CD4-positive, CD25-positive, alpha-beta regulatory T cell (primary cell): ENCODE results near the gene LRRC49. TPM values are rescaled to one million over a fixed set of nuclear protein-coding genes. Genes with fewer than 3 reads are reported as not detected.

Source experiments
- ATAC-seq, 2 donors: fragments of 150-1000 bp; cut with Tn5 transposase; one replicate each; pipeline ENCODE4 v1.10.0; 2021; ENCODE audit warnings: low read depth in 2 of 2, moderate number of reproducible peaks in 2 of 2, moderate library complexity in 1 of 2
- DNase-seq, 3 donors: peaks; one replicate each; pipeline versions ENCODE4 v3.0.0 to v3.0.0-alpha.2; 2012 to 2022; ENCODE audit warnings: mixed read lengths in 1 of 3
- H3K27ac ChIP-seq: one replicate; pipeline ENCODE4 v1.7.0; 2013; ENCODE audit warnings: mild to moderate bottlenecking, low read length; ENCODE audit not compliant: insufficient read depth, poor library complexity, severe bottlenecking
- H3K27me3 ChIP-seq: one replicate; pipeline ENCODE4 v1.7.0; 2013; ENCODE audit warnings: low read length; ENCODE audit not compliant: control insufficient read depth, insufficient read depth
- H3K36me3 ChIP-seq: one replicate; pipeline ENCODE4 v1.7.0; 2013; ENCODE audit warnings: mild to moderate bottlenecking, low read length, moderate library complexity; ENCODE audit not compliant: control insufficient read depth, insufficient read depth
- H3K4me1 ChIP-seq: 2 replicates; pipeline ENCODE4 v1.7.0; 2013; ENCODE audit warnings: mild to moderate bottlenecking, low read length; ENCODE audit not compliant: insufficient read depth, control insufficient read depth, poor library complexity, severe bottlenecking
- H3K4me3 ChIP-seq: one replicate; pipeline ENCODE4 v1.7.0; 2013; ENCODE audit warnings: low read depth, mild to moderate bottlenecking, low read length, moderate library complexity
- H3K9me3 ChIP-seq, 2 experiments: 1 replicate in 1 of 2; 2 replicates in 1 of 2; pipeline ENCODE4 v1.7.0; 2013; ENCODE audit warnings: low read length in 2 of 2, mild to moderate bottlenecking in 1 of 2, moderate library complexity in 1 of 2; ENCODE audit not compliant: control insufficient read depth in 2 of 2
- H3K27ac Mint-ChIP-seq, 3 donors: one replicate each; pipeline ENCODE4 v1.8.0; 2020 to 2022; ENCODE audit warnings: mild to moderate bottlenecking in 3 of 3, mixed read lengths in 3 of 3, moderate library complexity in 2 of 3
- H3K27me3 Mint-ChIP-seq: one replicate; pipeline ENCODE4 v1.8.0; 2022; ENCODE audit warnings: mild to moderate bottlenecking, mixed read lengths
- H3K36me3 Mint-ChIP-seq: one replicate; pipeline ENCODE4 v1.8.0; 2020; ENCODE audit warnings: mixed read lengths
- H3K4me1 Mint-ChIP-seq, 4 donors: one replicate each; pipeline ENCODE4 v1.8.0; 2020 to 2022; ENCODE audit warnings: mixed read lengths in 4 of 4, mild to moderate bottlenecking in 1 of 4
- H3K4me3 Mint-ChIP-seq, 4 donors: one replicate each; pipeline ENCODE4 v1.8.0; 2020 to 2022; ENCODE audit warnings: mild to moderate bottlenecking in 4 of 4, mixed read lengths in 4 of 4, moderate library complexity in 3 of 4
- H3K9me3 Mint-ChIP-seq, 7 donors: one replicate each; pipeline ENCODE4 v1.8.0; 2020 to 2022; ENCODE audit warnings: mixed read lengths in 7 of 7, mild to moderate bottlenecking in 3 of 7, moderate library complexity in 2 of 7
- polyA plus RNA-seq, 4 donors: library from polyadenylated mRNA; unstranded; fragments of 300-500 nt; fragmentation: Illumina TruSeq; gene quantifications; one replicate each; pipeline ENCODE4 v1.2.3, GENCODE V29; 2021
- total RNA-seq: library from RNA; stranded (reverse); gene quantifications from one replicate; pipeline ENCODE4 v1.2.3, GENCODE V29; 2022

The LRRC49 gene
- total and polyA plus RNA-seq, 5 donors from 2014 or later, result 0.34 TPM; not detected in 4

DNA sequence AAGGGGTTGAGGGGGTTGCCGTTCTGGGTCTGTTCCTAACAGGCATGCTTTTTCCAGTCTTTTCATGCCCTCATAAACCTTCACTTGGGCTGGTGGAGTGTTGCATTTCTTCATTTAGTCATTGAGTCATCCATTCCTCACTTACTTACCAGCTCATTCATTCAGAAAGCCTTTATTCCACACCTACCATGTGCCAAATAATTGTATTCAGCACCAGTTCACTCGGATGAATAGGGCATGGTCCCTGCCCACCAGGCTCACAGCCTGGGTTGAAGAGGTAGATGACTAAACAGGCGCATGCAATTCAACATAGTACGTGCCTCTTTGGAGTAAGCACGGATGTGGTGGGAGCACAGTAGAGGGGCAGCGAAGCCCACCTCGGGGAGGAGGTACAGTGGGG lies 187.5 kb downstream of the LRRC49 start:
- H3K27me3 ChIP-seq, result no peaks in the 10 kb centered on the region
- H3K4me1 ChIP-seq, result no peaks in the 10 kb centered on the region
- no peaks in the 10 kb centered on the region for H3K36me3 ChIP-seq
- no peak overlapping the region for H3K4me3 ChIP-seq
- H3K27me3 Mint-ChIP-seq, result no peaks in the 10 kb centered on the region
- DNase-seq (no peak), ATAC-seq (no peak)
- peaks cover 0 to 7% (median 2%) of the 10 kb centered on the region in 7 donors for H3K9me3 Mint-ChIP-seq
- no peak overlapping the region for H3K27ac Mint-ChIP-seq
- H3K4me3 Mint-ChIP-seq, result no peak overlapping the region
- H3K4me1 Mint-ChIP-seq, result no peaks in the 10 kb centered on the region
- no peak overlapping the region for H3K27ac ChIP-seq
- no peaks in the 10 kb centered on the region for H3K9me3 ChIP-seq
- H3K36me3 Mint-ChIP-seq, result no peaks in the 10 kb centered on the region

DNA sequence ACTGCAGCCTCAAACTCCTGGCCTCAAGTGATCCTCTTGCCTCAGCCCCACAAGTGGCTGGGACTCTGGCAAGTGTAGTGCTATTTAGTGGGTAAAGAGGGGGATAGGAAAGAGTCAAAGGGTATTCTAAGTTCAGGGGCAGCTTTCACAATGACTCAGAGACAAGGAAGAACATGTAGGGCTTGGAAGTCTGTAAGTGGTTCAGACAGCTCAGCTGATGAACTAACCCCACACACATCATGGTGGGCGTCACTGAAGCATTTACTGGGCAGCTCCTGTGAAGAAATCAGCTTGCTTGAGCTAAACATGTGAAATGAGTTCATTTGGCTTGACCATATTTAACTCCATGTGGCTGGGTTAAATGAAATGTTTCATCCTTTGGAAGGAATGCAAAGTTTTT lies 188.1 kb downstream of the LRRC49 start:
- H3K4me3 Mint-ChIP-seq, result no peak overlapping the region
- ATAC-seq (no peak), DNase-seq (no peak)
- no peaks in the 10 kb centered on the region for H3K27me3 Mint-ChIP-seq
- Histone ChIP-seq H3K9me3 (no peaks in the 10 kb centered on the region), H3K27ac (no peak overlapping the region), H3K4me3 (no peak overlapping the region), H3K27me3 (no peaks in the 10 kb centered on the region), H3K36me3 (no peaks in the 10 kb centered on the region), H3K4me1 (no peaks in the 10 kb centered on the region)
- H3K4me1 Mint-ChIP-seq, result no peaks in the 10 kb centered on the region
- H3K36me3 Mint-ChIP-seq, result no peaks in the 10 kb centered on the region
- peak overlapping the region in 1 of 3 donors; percentile 53 for H3K27ac Mint-ChIP-seq
- H3K9me3 Mint-ChIP-seq, result peaks cover 0 to 7% (median 2%) of the 10 kb centered on the region in 7 donors

DNA sequence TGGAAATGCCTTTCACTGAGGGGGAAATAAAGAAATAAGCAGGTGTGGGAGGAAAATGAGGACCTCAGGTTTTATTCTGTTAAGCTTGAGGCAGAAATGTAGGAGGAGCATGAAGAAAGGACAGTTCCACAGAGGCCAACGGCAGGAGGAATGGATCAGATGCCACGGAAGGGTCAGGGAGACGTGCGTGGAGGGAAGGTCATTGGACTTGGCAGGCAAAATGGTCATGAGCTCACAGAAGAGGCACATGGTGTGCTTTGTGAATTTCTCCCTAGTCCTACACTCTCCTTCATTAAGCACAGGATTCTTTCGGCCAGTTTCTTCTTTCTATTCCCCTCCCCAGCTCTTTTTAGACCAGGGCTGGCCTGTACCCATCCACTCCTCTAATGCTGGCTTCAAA lies 190.2 kb downstream of the LRRC49 start:
- no peaks in the 10 kb centered on the region for H3K27me3 Mint-ChIP-seq
- no peaks in the 10 kb centered on the region for H3K9me3 ChIP-seq

DNA sequence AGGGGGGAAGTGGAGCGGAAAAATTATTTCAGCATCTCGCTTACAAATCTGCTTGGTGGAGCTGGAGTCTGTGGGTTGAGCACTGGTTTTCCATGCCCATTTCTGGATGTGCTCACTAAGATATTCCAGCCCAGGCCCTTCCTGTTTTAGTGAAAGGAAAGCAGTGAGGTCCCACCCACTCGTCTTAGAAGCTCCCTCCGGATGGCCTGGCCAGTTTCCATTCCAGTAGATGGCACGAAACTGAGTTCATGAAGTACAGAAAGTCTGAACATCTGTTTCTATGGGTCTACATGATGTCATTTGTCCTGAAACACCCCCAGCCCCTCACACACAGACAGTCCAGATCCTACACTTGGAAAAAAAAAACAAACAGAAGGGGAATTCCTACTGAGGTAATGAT lies 190.7 kb downstream of the LRRC49 start:
- Histone ChIP-seq H3K36me3 (no peaks in the 10 kb centered on the region), H3K4me3 (no peak overlapping the region), H3K27me3 (no peaks in the 10 kb centered on the region), H3K4me1 (no peaks in the 10 kb centered on the region), H3K27ac (no peak overlapping the region), H3K9me3 (no peaks in the 10 kb centered on the region)
- Mint-ChIP-seq H3K4me1 (no peaks in the 10 kb centered on the region), H3K27ac (no peak overlapping the region), H3K9me3 (peaks cover 0 to 8% (median 1%) of the 10 kb centered on the region in 7 donors), H3K4me3 (no peak overlapping the region), H3K27me3 (no peaks in the 10 kb centered on the region), H3K36me3 (no peaks in the 10 kb centered on the region)
- DNase-seq (no peak), ATAC-seq (no peak)

More for the DNA sequence above, 190.2 kb downstream of the LRRC49 start:
- H3K4me3 Mint-ChIP-seq, result no peak overlapping the region
- peaks cover 0 to 7% (median 1%) of the 10 kb centered on the region in 7 donors for H3K9me3 Mint-ChIP-seq
- Histone ChIP-seq H3K36me3 (no peaks in the 10 kb centered on the region), H3K4me3 (no peak overlapping the region), H3K27me3 (no peaks in the 10 kb centered on the region), H3K27ac (no peak overlapping the region), H3K4me1 (no peaks in the 10 kb centered on the region)
- no peak overlapping the region for H3K27ac Mint-ChIP-seq
- H3K36me3 Mint-ChIP-seq, result no peaks in the 10 kb centered on the region
- no peak for ATAC-seq
- no peaks in the 10 kb centered on the region for H3K4me1 Mint-ChIP-seq
- no peak for DNase-seq

DNA sequence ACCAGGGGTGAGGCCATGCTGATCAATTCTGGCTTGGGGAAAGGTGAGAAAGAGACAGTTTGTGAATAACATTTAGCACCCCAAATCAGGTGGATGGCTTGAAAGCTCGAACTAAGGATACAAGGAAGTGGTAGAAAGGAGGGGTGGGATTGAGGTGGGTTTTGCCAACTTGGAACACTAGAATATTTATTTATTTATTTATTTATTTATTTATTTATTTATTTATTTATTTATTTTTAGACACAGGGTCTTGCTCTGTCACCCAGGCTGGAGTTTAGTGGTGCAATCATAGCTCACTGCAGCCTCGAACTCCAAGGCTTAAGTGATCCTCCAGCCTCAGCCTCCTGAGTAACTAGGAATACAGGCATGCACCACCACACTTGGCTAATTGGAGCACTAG lies 191.6 kb downstream of the LRRC49 start:
- Mint-ChIP-seq H3K9me3 (peaks cover 0 to 10% (median 1%) of the 10 kb centered on the region in 7 donors), H3K4me1 (no peaks in the 10 kb centered on the region), H3K27ac (no peak overlapping the region), H3K36me3 (no peaks in the 10 kb centered on the region), H3K27me3 (peaks cover 5% of the 10 kb centered on the region), H3K4me3 (no peak overlapping the region)
- no peak for DNase-seq
- no peaks in the 10 kb centered on the region for H3K4me1 ChIP-seq
- no peak overlapping the region for H3K27ac ChIP-seq
- H3K9me3 ChIP-seq, result no peaks in the 10 kb centered on the region
- no peak for ATAC-seq
- H3K36me3 ChIP-seq, result no peaks in the 10 kb centered on the region
- H3K27me3 ChIP-seq, result no peaks in the 10 kb centered on the region
- no peak overlapping the region for H3K4me3 ChIP-seq

DNA sequence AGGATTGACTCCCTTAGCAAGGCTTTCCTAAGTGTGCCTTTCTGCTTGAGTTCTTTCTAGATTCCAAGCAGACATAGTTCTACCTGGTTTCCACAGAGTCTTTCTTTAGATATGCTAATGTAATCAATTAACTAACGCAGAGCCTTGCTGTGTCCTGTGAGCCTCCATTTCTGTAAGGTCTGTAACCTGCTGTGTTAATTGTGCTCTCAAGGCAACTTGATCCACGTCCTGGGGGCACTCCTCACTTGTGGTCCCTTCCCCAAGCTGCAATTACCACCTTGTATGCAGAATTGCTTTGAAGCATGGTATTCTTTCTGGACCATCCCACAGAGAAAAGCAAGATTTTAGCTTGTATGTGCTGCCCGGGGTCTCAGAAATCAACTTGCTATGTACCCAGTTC lies 193.2 kb downstream of the LRRC49 start:
- DNase-seq (no peak), ATAC-seq (no peak)
- no peaks in the 10 kb centered on the region for H3K9me3 ChIP-seq
- Mint-ChIP-seq H3K4me1 (no peaks in the 10 kb centered on the region), H3K36me3 (no peaks in the 10 kb centered on the region), H3K9me3 (peaks cover 0 to 10% (median 3%) of the 10 kb centered on the region in 7 donors), H3K27me3 (peaks cover 5% of the 10 kb centered on the region), H3K4me3 (no peak overlapping the region), H3K27ac (no peak overlapping the region)
- no peaks in the 10 kb centered on the region for H3K36me3 ChIP-seq
- H3K27me3 ChIP-seq, result no peaks in the 10 kb centered on the region
- no peak overlapping the region for H3K27ac ChIP-seq
- H3K4me3 ChIP-seq, result no peak overlapping the region
- H3K4me1 ChIP-seq, result no peaks in the 10 kb centered on the region

DNA sequence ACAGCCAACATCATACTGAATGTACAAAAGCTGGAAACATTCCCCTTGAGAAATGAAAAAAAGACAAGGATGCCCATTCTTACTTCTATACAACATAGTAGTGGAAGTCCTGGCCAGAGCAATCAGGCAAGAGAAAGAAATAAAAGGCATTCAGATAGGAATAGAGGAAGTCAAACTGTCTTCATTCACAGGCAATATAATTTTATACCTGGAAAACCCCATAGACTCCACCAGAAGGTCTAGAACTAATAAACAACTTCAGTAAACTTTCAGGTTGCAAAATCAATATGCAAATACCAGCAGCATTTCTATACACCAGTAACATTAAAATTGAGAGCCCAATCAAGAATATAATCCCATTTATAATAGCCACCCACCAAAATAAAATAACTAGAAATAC lies 195.5 kb downstream of the LRRC49 start:
- no peak for DNase-seq
- Histone ChIP-seq H3K27ac (no peak overlapping the region), H3K36me3 (no peaks in the 10 kb centered on the region), H3K4me1 (no peaks in the 10 kb centered on the region), H3K9me3 (no peaks in the 10 kb centered on the region), H3K27me3 (no peaks in the 10 kb centered on the region), H3K4me3 (no peak overlapping the region)
- no peak for ATAC-seq
- Mint-ChIP-seq H3K4me3 (no peak overlapping the region), H3K4me1 (no peaks in the 10 kb centered on the region), H3K27ac (no peak overlapping the region), H3K9me3 (peaks cover 0 to 10% (median 3%) of the 10 kb centered on the region in 7 donors), H3K27me3 (peaks cover 5% of the 10 kb centered on the region), H3K36me3 (no peaks in the 10 kb centered on the region)

DNA sequence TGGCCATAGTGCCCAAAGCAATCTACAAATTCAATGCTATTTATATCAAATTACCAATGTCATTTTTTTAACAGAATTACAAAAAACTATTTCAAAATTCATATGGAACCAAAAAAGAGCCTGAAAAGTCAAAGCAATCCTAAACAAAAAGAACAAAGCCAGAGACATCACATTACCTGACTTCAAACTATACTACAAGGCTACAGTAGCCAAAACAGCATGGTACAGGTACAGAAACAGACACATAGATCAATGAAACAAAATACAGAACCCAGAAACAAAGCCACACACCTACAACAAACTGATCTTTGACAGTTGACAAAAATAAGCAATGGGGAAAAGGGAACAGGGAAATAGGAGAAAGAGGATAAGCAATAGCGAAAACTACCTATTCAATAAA lies 196.1 kb downstream of the LRRC49 start:
- H3K27me3 ChIP-seq, result no peaks in the 10 kb centered on the region
- no peaks in the 10 kb centered on the region for H3K9me3 ChIP-seq
- H3K27ac ChIP-seq, result no peak overlapping the region
- Mint-ChIP-seq H3K9me3 (peaks cover 0 to 12% (median 5%) of the 10 kb centered on the region in 7 donors), H3K4me1 (no peaks in the 10 kb centered on the region), H3K27ac (no peak overlapping the region), H3K36me3 (no peaks in the 10 kb centered on the region), H3K27me3 (peaks cover 5% of the 10 kb centered on the region), H3K4me3 (no peak overlapping the region)
- H3K4me3 ChIP-seq, result no peak overlapping the region
- no peaks in the 10 kb centered on the region for H3K4me1 ChIP-seq
- H3K36me3 ChIP-seq, result no peaks in the 10 kb centered on the region
- no peak for DNase-seq
- no peak for ATAC-seq
